ENCODE measurements around the gene PHAF1. TPM values are rescaled to one million over a fixed set of nuclear protein-coding genes. Genes with fewer than 3 reads are reported as not detected.

PHAF1 gene
- total and polyA plus RNA-seq, 8 donors = 4.6 to 39.6 (median 7.6) TPM

DNA sequence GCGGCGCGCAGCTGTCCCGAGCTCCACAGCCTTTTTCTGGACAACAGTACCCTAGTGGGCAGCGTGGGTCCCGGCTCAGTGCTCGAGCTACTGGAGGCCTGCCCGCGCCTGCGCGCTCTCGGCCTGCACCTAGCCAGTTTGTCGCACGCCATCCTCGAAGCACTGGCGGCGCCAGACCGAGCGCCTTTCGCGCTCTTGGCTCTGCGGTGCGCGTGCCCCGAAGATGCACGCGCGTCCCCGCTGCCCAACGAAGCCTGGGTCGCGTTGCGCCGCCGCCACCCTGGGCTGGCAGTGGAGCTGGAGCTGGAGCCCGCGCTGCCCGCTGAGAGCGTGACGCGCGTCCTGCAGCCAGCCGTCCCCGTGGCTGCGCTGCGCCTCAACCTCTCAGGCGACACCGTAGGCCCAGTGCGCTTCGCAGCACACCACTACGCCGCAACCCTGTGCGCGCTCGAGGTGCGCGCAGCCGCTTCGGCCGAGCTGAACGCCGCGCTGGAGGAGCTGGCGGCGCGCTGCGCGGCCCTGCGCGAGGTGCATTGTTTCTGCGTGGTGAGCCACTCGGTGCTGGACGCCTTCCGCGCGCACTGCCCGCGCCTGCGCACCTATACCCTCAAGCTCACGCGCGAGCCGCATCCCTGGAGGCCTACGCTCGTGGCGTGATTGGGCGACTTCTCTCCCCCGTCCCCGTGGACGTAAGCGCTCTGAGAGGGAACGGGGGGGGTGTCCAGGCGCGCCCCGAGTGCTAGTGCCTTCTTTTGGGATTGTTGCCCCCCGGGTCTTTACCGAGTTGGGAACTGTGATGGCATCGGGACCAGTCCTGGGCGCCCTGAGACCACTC is 53.6 kb downstream of the PHAF1 start:
- H3K27ac ChIP-seq = peak overlapping the region in 4 of 5 donors; percentile 42 to 80 (median 74)

DNA sequence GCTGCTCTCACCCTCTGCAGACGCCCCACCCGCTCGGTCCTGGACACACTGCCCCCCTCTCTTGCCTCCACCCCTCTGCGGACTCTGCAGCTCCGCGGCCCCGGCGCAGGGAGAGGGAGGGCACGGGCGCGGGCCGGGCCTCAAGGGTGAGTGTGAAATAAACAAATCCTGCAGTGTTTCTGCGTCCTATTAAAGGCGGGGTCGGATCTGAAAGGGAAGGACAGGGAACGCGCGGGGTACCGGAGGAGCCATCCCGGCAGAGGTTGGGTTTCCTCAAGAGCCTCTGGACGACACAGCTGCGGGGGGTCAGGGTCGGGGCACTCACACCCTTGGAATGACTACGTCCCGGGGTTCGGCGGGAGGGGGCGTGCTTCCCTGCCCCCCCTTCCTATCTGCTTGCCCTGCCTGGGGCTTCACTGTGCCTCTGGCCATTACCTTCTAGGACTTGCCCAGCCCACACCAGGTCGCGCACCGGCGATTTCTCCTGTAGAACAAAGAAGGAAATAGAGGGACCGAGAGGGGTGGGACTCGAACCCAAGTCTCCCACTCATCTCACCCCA is 54.3 kb downstream of the PHAF1 start:
- intact Hi-C loops (cut with DNase I; ENCODE audit: low total_unique reads) = no loop called here
- Histone ChIP-seq H3K4me3 (peak overlapping the region; percentile 30 to 49 (median 36)), H3K27me3 (peaks cover 0 to 70% (median 25%) of the 10 kb centered on the region in 3 donors), H3K27ac (peak overlapping the region in 4 of 5 donors; percentile 42 to 80 (median 74)), H3K4me1 (peaks cover 44 to 74% (median 66%) of the 10 kb centered on the region in 4 donors), H3K36me3 (no peaks in the 10 kb centered on the region), H3K9me3 (no peaks in the 10 kb centered on the region)
- DNase-seq = peak in 1 of 2 donors; percentile 54
- TF ChIP-seq POLR2AphosphoS5 (IDR thresholded peaks at IDR 0.05) (no peak), POLR2A (IDR thresholded peaks at IDR 0.05) (no peak), EP300 (IDR thresholded peaks at IDR 0.05) (no peak)
- TF ChIP-seq, protein P1, sequence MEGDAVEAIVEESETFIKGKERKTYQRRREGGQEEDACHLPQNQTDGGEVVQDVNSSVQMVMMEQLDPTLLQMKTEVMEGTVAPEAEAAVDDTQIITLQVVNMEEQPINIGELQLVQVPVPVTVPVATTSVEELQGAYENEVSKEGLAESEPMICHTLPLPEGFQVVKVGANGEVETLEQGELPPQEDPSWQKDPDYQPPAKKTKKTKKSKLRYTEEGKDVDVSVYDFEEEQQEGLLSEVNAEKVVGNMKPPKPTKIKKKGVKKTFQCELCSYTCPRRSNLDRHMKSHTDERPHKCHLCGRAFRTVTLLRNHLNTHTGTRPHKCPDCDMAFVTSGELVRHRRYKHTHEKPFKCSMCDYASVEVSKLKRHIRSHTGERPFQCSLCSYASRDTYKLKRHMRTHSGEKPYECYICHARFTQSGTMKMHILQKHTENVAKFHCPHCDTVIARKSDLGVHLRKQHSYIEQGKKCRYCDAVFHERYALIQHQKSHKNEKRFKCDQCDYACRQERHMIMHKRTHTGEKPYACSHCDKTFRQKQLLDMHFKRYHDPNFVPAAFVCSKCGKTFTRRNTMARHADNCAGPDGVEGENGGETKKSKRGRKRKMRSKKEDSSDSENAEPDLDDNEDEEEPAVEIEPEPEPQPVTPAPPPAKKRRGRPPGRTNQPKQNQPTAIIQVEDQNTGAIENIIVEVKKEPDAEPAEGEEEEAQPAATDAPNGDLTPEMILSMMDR (IDR thresholded peaks at IDR 0.05) = no peak
- 2 to 4% (median 3%) methylated on average over 11 to 34 of the region's 34 CpGs for WGBS, 5 donors

More for the DNA sequence above, 53.6 kb downstream of the PHAF1 start:
- Histone ChIP-seq H3K4me3 (peak overlapping the region; percentile 30 to 49 (median 36)), H3K27me3 (peaks cover 0 to 66% (median 25%) of the 10 kb centered on the region in 3 donors), H3K9me3 (no peaks in the 10 kb centered on the region), H3K4me1 (peaks cover 51 to 76% (median 68%) of the 10 kb centered on the region in 4 donors), H3K36me3 (no peaks in the 10 kb centered on the region)
- TF ChIP-seq EP300 (IDR thresholded peaks at IDR 0.05) (no peak), POLR2AphosphoS5 (IDR thresholded peaks at IDR 0.05) (peak in 1 of 3 donors; percentile 52)
- intact Hi-C loops (cut with DNase I; ENCODE audit: low total_unique reads) = no loop called here
- WGBS, 5 donors = 4 to 27% (median 11%) methylated on average over 22 to 99 of the region's 99 CpGs
- DNase-seq = peak in 1 of 2 donors; percentile 80

DNA sequence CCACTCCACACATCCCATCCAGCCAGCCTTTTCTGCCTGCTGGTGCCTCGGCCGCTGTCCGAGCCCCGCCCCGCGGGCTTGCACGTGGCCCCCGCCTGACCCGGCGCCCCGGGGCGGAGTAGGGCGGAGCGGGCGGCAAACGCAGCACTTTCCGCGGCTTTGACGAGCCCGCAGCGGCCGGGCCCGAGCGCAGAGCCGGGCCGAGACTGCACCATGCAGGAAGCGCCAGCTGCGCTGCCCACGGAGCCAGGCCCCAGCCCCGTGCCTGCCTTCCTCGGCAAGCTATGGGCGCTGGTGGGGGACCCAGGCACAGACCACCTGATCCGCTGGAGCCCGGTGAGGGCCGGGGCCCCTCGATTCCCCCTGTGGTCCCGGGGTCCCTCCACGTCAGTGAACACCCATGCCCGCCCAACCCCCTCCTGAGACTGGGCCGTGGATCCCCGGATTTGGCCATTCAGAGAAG is 54.9 kb downstream of the PHAF1 start, which contains the start of gene HSF4:
Gene HSF4, plus strand, starts transcription at position 147 of the 463 bp plus-strand sequence. Its CDS starts 67 bp downstream, at position 214.
- H3K27ac ChIP-seq = peak within 1 kb of the TSS in 4 of 5 donors; percentile 42 to 80 (median 74)
- H3K4me1 ChIP-seq = peaks cover 47 to 76% (median 67%) of the 10 kb centered on the region in 4 donors
- H3K27me3 ChIP-seq = peaks cover 0 to 76% (median 25%) of the 10 kb centered on the region in 3 donors
- intact Hi-C loops (cut with DNase I; ENCODE audit: low total_unique reads) = no loop called here
- 2 to 17% (median 2%) methylated on average over 6 to 41 of the region's 41 CpGs for WGBS, 5 donors
- H3K4me3 ChIP-seq = peak within 1 kb of the TSS; percentile 30 to 49 (median 36)
- no peaks in the 10 kb centered on the region for H3K9me3 ChIP-seq
- peak; percentile 75 to 79 for DNase-seq
- peak in 2 of 3 donors; percentile 35 to 40 for TF ChIP-seq POLR2AphosphoS5 (IDR thresholded peaks at IDR 0.05)
- TF ChIP-seq, protein P1 (IDR thresholded peaks at IDR 0.05) = no peak
- no peaks in the 10 kb centered on the region for H3K36me3 ChIP-seq

DNA sequence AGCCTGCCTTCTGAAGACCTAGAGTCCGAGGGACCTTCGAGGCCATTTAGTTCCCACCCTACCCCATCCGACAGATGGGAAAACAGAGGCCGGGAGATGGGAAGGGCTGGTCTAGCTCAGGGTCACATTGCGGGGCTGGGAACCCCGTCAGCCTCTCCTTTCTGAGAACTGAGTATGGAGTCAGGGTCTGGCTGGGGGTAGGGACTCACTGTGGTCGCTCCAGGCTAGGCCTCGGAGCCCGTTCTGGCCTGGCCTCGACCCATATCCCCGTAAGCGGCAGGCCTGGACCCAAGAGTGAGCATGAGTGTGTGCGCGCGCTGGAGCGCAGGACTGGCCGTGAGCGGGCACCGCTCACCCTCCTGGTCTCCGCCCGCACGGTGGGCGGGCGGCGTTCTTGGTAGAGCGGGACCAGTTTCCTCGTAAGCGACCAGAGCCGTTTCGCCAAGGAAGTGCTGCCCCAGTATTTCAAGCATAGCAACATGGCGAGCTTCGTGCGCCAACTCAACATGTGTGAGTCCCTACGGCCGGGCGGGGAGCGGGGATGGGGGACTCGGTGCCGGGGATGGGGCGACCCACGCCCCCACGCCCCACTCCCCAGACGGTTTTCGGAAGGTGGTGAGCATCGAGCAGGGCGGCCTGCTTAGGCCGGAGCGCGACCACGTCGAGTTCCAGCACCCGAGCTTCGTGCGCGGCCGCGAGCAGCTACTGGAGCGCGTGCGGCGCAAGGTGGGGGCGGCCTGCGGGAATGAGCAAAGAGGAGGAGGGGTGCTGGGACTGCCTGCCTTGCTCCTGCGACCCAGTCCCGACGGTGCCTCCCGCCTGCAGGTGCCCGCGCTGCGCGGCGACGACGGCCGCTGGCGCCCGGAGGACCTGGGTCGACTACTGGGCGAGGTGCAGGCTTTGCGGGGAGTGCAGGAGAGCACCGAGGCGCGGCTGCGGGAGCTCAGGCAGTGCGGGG is 55.7 kb downstream of the PHAF1 start:
- Histone ChIP-seq H3K36me3 (no peaks in the 10 kb centered on the region), H3K4me3 (peak overlapping the region; percentile 30 to 49 (median 36)), H3K27me3 (peaks cover 0 to 81% (median 25%) of the 10 kb centered on the region in 3 donors), H3K27ac (peak overlapping the region in 3 of 5 donors; percentile 73 to 80 (median 76)), H3K4me1 (peaks cover 53 to 80% (median 72%) of the 10 kb centered on the region in 4 donors), H3K9me3 (no peaks in the 10 kb centered on the region)
- intact Hi-C loops (cut with DNase I; ENCODE audit: low total_unique reads) = no loop called here
- peak in 1 of 2 donors; percentile 62 for DNase-seq
- no peak for TF ChIP-seq POLR2AphosphoS5 (IDR thresholded peaks at IDR 0.05)
- TF ChIP-seq, protein P1 (IDR thresholded peaks at IDR 0.05) = no peak
- TF ChIP-seq EP300 (IDR thresholded peaks at IDR 0.05) = no peak
- no peak for TF ChIP-seq POLR2A (IDR thresholded peaks at IDR 0.05)
- WGBS, 5 donors = 17 to 44% (median 27%) methylated on average over 57 to 85 of the region's 85 CpGs
